K562 (cell line): ENCODE results near the gene GLIS2. TPM values are rescaled to one million over a fixed set of nuclear protein-coding genes. Genes with fewer than 3 reads are reported as not detected.

Experiments used
- CAMTA2 ChIP-seq: fragments of 250-450 bp; sonication (Bioruptor Pico); conservative IDR thresholded peaks from 2 replicates; pipeline ENCODE4 v1.5.1; 2022
- CEBPB ChIP-seq: fragments of 450-650 bp; IDR thresholded peaks from 2 replicates; pipeline ENCODE4 v1.6.1; 2016; ENCODE audit warnings: missing genetic modification characterization, missing compliant biosample characterization
- EHMT2 ChIP-seq: fragments of 450-650 bp; IDR thresholded peaks from 2 replicates; pipeline ENCODE4 v1.6.1; 2018; ENCODE audit warnings: antibody characterized with exemption
- EP400 ChIP-seq: fragments of 450-650 bp; IDR thresholded peaks from 2 replicates; pipeline ENCODE4 v1.6.1; 2017; ENCODE audit warnings: antibody characterized with exemption, mild to moderate bottlenecking, moderate library complexity
- FOXJ2 ChIP-seq: fragments of 200-800 bp; sonication (Bioruptor generic); IDR thresholded peaks from 2 replicates; pipeline ENCODE4 v1.6.1; 2016; ENCODE audit warnings: missing genetic modification characterization, missing compliant biosample characterization
- NBN ChIP-seq: fragments of 450-650 bp; IDR thresholded peaks from 2 replicates; pipeline ENCODE4 v1.6.1; 2016; ENCODE audit warnings: low read depth, mild to moderate bottlenecking
- SMAD2 ChIP-seq: fragments of 150-350 bp; IDR thresholded peaks from 2 replicates; pipeline ENCODE4 v1.6.1; 2014; ENCODE audit warnings: low read depth, mild to moderate bottlenecking, low read length
- TAF7 ChIP-seq: fragments of 450-650 bp; IDR thresholded peaks from 2 replicates; pipeline ENCODE4 v1.6.1; 2016; ENCODE audit warnings: missing genetic modification characterization, missing compliant biosample characterization
- TARDBP ChIP-seq: fragments of 450-650 bp; IDR thresholded peaks from 2 replicates; pipeline ENCODE4 v1.6.1; 2016
- VEZF1 ChIP-seq: fragments of 200-800 bp; sonication (Bioruptor generic); IDR thresholded peaks from 2 replicates; pipeline ENCODE4 v1.6.1; 2017; ENCODE audit warnings: missing genetic modification characterization, missing compliant biosample characterization
- ZBTB1 ChIP-seq: sonication (generic); formaldehyde crosslinking; IDR thresholded peaks from 2 replicates; pipeline ENCODE4 v1.8.1; 2023; ENCODE audit warnings: missing genetic modification reagents, low read depth, mild to moderate bottlenecking, borderline replicate concordance
- ZKSCAN8 ChIP-seq: fragments of 200-800 bp; sonication (Bioruptor generic); IDR thresholded peaks from 2 replicates; pipeline ENCODE4 v1.6.1; 2016; ENCODE audit warnings: missing genetic modification characterization, missing compliant biosample characterization
- ZNF318 ChIP-seq, 2 experiments: fragments of 450-650 bp; IDR thresholded peaks; 2 replicates each; pipeline ENCODE4 v1.6.1; 2016; ENCODE audit warnings: mild to moderate bottlenecking in 2 of 2, borderline replicate concordance in 1 of 2, low read depth in 1 of 2, moderate library complexity in 1 of 2
- ZNF518B ChIP-seq: fragments of 250-450 bp; sonication (Bioruptor Pico); IDR thresholded peaks from 2 replicates; pipeline ENCODE4 v1.5.0; 2021; ENCODE audit warnings: mild to moderate bottlenecking, moderate library complexity
- polyA plus RNA-seq, 8 experiments: library from polyadenylated mRNA; depleted of rRNA in 4 of 8; stranded (reverse) in 5 of 8; unstranded in 3 of 8; fragments of >200 nt; fragmentation: Nextera tagmentation in 2 of 8; fragmentation: Illumina TruSeq in 1 of 8; extraction: Ambion mirVana in 2 of 8; extraction: Trizol in 1 of 8; gene quantifications; 2 replicates each; pipeline versions ENCODE4 v1.2.1 to v1.2.3, GENCODE V29; 2011 to 2014; ENCODE audit warnings: inconsistent platforms in 1 of 8, missing spikeins in 1 of 8
- total RNA-seq, 7 experiments: library from RNA; depleted of rRNA in 6 of 7; stranded (reverse); fragments of >200 nt in 6 of 7; fragmentation: Illumina TruSeq in 2 of 7; extraction: Trizol in 2 of 7; gene quantifications; 2 replicates each; pipeline versions ENCODE4 v1.2.1 to v1.2.3, GENCODE V29; 2011 to 2021; ENCODE audit warnings: low replicate concordance in 1 of 7

Gene GLIS2
- total and polyA plus RNA-seq, 9 of the 15 experiments (the other 6 are each of a cell fraction or from before 2014, with no cell fraction given): 0.10 to 9.0 (median 0.57) TPM

GRCh38 chr16:4271176-4272113, 44.4 kb upstream of the GLIS2 start (continued):
- TF ChIP-seq ZNF518B (CRISPR knock-in tag) (no peak), EHMT2 (no peak), ZBTB1 (CRISPR knock-in tag) (peak; percentile 63; the same call in 1 of the 2 replicates), CEBPB (tag) (no peak), SMAD2 (no peak), NBN (no peak), ZKSCAN8 (no peak), TARDBP (no peak), VEZF1 (CRISPR knock-in tag) (peak; percentile 46), EP400 (peak; percentile 99), FOXJ2 (tag) (peak; percentile 7; the same call in 1 of the 2 replicates), CAMTA2 (CRISPR knock-in tag) (peak; percentile 34; the same call in 1 of the 2 replicates), ZNF318 (IDR thresholded peaks at IDR 0.05; ENCODE audit: borderline replicate concordance in 1 of 2, low read depth in 1 of 2) (no peak), TAF7 (tag) (peak; percentile 55)
